Measurements from ENCODE around the gene C2orf81. TPM values are rescaled to one million over a fixed set of nuclear protein-coding genes. Genes with fewer than 3 reads are reported as not detected.

Gene C2orf81
- polyA plus RNA-seq, 1 of the 3 experiments (the other 2 are of a cell fraction): 2.5 TPM

GRCh38 chr2:74454654-74455511 lies 33.5 kb upstream of the C2orf81 start, which contains the start of gene INO80B:
Gene INO80B, plus strand, starts transcription at chr2:74455087. Its CDS starts 30 bp downstream, at chr2:74455117.
- 1% methylated on average over 19 of the region's 40 CpGs for WGBS (ENCODE audit: low lambda C conversion rate)
- H3K27me3 ChIP-seq (ENCODE audit: insufficient read depth): no peaks in the 10 kb centered on the region
- H3K4me3 ChIP-seq (ENCODE audit: low read depth in 2 of 2, low read length in 1 of 2): peak within 1 kb of the TSS; percentile 88
- H3K9me3 ChIP-seq: no peaks in the 10 kb centered on the region
- ChIA-PET POLR2A (interaction anchor here (0.5 to 2.8 kb wide), 8 partner anchors 15 to 99 kb away, joined by 3 to 17 read pairs (median 5); partner anchors contain the start of genes C2orf81, CCDC142, LOXL3 and MRPL53), CTCF (interaction anchor here (1.0 to 3.0 kb wide), 8 partner anchors 10 to 205 kb away, joined by 3 to 10 read pairs (median 6); partner anchors contain the start of genes MOGS and PCGF1)
- peak within 1 kb of the TSS; percentile 82 for H2AFZ ChIP-seq (ENCODE audit: low read depth)
- H3K4me2 ChIP-seq: peak within 1 kb of the TSS; percentile 95
- peak within 1 kb of the TSS; percentile 74 for H3K9ac ChIP-seq
- H3K27ac ChIP-seq (ENCODE audit: low read depth in 2 of 2, low read length in 1 of 2): peak within 1 kb of the TSS; percentile 33 to 77; a peak in 3 of 4 replicates
- H3K36me3 ChIP-seq (replicated peaks in 1 of 2; ENCODE audit: control insufficient read depth in 1 of 2, insufficient read depth in 2 of 2, low read length in 1 of 2): peaks cover 0 to 6% of the 10 kb centered on the region in 2 experiments
- H3K79me2 ChIP-seq (ENCODE audit: insufficient read depth): peaks cover 29% of the 10 kb centered on the region
- H3K9me2 ChIP-seq: no peaks in the 10 kb centered on the region
- H3F3A ChIP-seq (replicated peaks; ENCODE audit: insufficient read depth): peaks cover 7% of the 10 kb centered on the region
- H4K20me1 ChIP-seq (ENCODE audit: insufficient read depth): no peaks in the 10 kb centered on the region
- peaks cover 14 to 26% of the 10 kb centered on the region in 2 experiments; a peak in 3 of 4 replicates for H3K4me1 ChIP-seq (ENCODE audit: control insufficient read depth in 1 of 2, insufficient read depth in 2 of 2, low read depth in 1 of 2, low read length in 1 of 2)
- peak; percentile 81 for DNase-seq
- TF ChIP-seq RCOR1 (IDR thresholded peaks at IDR 0.05; ENCODE audit: low read length): no peak; the same call in 1 of the 2 replicates
- TF ChIP-seq MXI1 (IDR thresholded peaks at IDR 0.05; ENCODE audit: low read depth, low read length): peak; percentile 99
- TF ChIP-seq EP300 (IDR thresholded peaks at IDR 0.05; ENCODE audit: borderline replicate concordance in 1 of 2, low read depth in 1 of 2, low read length in 1 of 2): peak in 1 of 2 experiments; percentile 8; a peak in 1 of 4 replicates
- peak; percentile 99 for TF ChIP-seq ELF1 (IDR thresholded peaks at IDR 0.05)
- TF ChIP-seq IRF3 (IDR thresholded peaks at IDR 0.05; ENCODE audit: low read depth, low read length): no peak
- no peak for TF ChIP-seq RXRA (IDR thresholded peaks at IDR 0.05; ENCODE audit: borderline replicate concordance, low read depth)
- TF ChIP-seq USF2 (IDR thresholded peaks at IDR 0.05; ENCODE audit: borderline replicate concordance, low read depth, low read length): 0 out of 2 replicates have a peak, but pooled peaks have one; percentile 10
- peak; percentile 99 for TF ChIP-seq YY1 (IDR thresholded peaks at IDR 0.05; ENCODE audit: low read depth)
- TF ChIP-seq TEAD4 (IDR thresholded peaks at IDR 0.05; ENCODE audit: borderline replicate concordance, insufficient read depth): no peak
- TF ChIP-seq PBX3 (IDR thresholded peaks at IDR 0.05): peak; percentile 47; the same call in 1 of the 2 replicates
- no peak for TF ChIP-seq MEF2A (IDR thresholded peaks at IDR 0.05; ENCODE audit: borderline replicate concordance, low read depth)
- TF ChIP-seq, protein P1, sequence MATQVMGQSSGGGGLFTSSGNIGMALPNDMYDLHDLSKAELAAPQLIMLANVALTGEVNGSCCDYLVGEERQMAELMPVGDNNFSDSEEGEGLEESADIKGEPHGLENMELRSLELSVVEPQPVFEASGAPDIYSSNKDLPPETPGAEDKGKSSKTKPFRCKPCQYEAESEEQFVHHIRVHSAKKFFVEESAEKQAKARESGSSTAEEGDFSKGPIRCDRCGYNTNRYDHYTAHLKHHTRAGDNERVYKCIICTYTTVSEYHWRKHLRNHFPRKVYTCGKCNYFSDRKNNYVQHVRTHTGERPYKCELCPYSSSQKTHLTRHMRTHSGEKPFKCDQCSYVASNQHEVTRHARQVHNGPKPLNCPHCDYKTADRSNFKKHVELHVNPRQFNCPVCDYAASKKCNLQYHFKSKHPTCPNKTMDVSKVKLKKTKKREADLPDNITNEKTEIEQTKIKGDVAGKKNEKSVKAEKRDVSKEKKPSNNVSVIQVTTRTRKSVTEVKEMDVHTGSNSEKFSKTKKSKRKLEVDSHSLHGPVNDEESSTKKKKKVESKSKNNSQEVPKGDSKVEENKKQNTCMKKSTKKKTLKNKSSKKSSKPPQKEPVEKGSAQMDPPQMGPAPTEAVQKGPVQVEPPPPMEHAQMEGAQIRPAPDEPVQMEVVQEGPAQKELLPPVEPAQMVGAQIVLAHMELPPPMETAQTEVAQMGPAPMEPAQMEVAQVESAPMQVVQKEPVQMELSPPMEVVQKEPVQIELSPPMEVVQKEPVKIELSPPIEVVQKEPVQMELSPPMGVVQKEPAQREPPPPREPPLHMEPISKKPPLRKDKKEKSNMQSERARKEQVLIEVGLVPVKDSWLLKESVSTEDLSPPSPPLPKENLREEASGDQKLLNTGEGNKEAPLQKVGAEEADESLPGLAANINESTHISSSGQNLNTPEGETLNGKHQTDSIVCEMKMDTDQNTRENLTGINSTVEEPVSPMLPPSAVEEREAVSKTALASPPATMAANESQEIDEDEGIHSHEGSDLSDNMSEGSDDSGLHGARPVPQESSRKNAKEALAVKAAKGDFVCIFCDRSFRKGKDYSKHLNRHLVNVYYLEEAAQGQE (IDR thresholded peaks at IDR 0.05; ENCODE audit: low read depth, low read length): no peak
- peak; percentile 29; the same call in 1 of the 2 replicates for TF ChIP-seq SMC3 (IDR thresholded peaks at IDR 0.05; ENCODE audit: low read depth, low read length)
- TF ChIP-seq FOXM1 (IDR thresholded peaks at IDR 0.05; ENCODE audit: low read depth): no peak
- TF ChIP-seq, protein P2, sequence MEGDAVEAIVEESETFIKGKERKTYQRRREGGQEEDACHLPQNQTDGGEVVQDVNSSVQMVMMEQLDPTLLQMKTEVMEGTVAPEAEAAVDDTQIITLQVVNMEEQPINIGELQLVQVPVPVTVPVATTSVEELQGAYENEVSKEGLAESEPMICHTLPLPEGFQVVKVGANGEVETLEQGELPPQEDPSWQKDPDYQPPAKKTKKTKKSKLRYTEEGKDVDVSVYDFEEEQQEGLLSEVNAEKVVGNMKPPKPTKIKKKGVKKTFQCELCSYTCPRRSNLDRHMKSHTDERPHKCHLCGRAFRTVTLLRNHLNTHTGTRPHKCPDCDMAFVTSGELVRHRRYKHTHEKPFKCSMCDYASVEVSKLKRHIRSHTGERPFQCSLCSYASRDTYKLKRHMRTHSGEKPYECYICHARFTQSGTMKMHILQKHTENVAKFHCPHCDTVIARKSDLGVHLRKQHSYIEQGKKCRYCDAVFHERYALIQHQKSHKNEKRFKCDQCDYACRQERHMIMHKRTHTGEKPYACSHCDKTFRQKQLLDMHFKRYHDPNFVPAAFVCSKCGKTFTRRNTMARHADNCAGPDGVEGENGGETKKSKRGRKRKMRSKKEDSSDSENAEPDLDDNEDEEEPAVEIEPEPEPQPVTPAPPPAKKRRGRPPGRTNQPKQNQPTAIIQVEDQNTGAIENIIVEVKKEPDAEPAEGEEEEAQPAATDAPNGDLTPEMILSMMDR (IDR thresholded peaks at IDR 0.05): no peak
- TF ChIP-seq NFIC (IDR thresholded peaks at IDR 0.05; ENCODE audit: borderline replicate concordance): peak; percentile 10; the same call in 1 of the 2 replicates
- TF ChIP-seq RAD21 (IDR thresholded peaks at IDR 0.05; ENCODE audit: low read length): no peak; the same call in 1 of the 2 replicates
- no peak for TF ChIP-seq EZH2phosphoT487 (IDR thresholded peaks at IDR 0.05; ENCODE audit: borderline replicate concordance, low read depth)
- no peak for TF ChIP-seq GATA2 (CRISPR knock-in tag; IDR thresholded peaks at IDR 0.05)
- no peak for TF ChIP-seq NRF1 (IDR thresholded peaks at IDR 0.05; ENCODE audit: low read depth, low read length)
- TF ChIP-seq CHD2 (IDR thresholded peaks at IDR 0.05; ENCODE audit: low read length, partially characterized antibody): peak; percentile 91
